Stimulated activated naive CD8-positive, alpha-beta T cell treated with anti-CD3 and anti-CD28 coated beads, Interleukin-15, Interleukin-2, amounts not matched to agents 100 U/mL and 50 U/mL, for 24 hours (primary cell): ENCODE results near the gene CDH23.

Source experiments
- ATAC-seq: fragments of 150-1000 bp; cut with Tn5 transposase; one replicate; pipeline ENCODE4 v1.10.0; 2021
- DNase-seq: peaks from one replicate; pipeline ENCODE4 v3.0.0; 2021

The CDH23 gene

GRCh38 chr10:71369602-71370001, 27.1 kb upstream of the CDH23 start:
- DNase-seq (no peak), ATAC-seq (no peak)

DNA sequence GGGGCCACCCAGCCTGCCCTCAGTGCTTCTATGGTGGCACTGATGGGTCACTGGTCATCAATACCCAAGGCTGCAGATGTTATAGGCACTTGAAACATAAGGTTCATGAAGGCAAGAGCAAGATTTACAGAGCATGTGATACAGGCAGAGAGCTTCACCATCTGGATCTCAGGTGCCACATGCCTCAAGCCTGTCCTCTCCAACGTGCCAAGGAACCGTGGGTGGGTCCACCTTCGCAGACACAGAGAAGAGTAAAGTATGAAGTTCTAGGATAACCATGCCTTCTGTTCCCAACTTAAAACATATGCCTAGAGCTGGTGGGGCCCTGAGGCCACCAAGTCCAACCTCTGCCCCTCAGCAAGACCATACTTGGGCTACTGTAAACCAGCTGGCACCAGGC, 26.7 kb upstream of the CDH23 start:
- ATAC-seq = no peak
- no peak for DNase-seq

DNA sequence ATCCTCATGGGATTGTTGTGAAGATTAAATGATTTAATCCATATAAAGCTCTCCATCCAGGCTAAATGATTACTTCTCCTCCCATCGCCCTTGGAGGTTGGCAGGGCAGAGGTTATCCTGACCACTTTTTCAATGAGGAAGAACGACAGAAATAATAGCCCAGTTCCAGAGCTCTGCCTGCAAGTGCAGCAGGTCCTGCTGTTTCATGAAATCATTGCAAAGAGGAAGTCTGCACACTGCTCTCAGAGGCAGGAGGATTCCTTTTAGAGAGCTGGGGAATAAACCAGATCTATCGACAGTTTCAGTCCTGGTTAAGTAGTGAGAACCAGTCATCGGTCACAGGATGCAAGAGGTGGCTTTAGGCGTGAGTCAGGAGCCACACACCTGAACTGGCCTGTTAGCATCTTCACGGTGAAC, 25.0 kb upstream of the CDH23 start:
- DNase-seq = no peak
- peak; percentile 14 for ATAC-seq

- DNase-seq (no peak), ATAC-seq (no peak)
Measured at GRCh38 chr10:71372882-71373495, 23.7 kb upstream of the CDH23 start.

- DNase-seq (no peak), ATAC-seq (no peak)
Measured at GRCh38 chr10:71374481-71375233, 22.1 kb upstream of the CDH23 start.

DNA sequence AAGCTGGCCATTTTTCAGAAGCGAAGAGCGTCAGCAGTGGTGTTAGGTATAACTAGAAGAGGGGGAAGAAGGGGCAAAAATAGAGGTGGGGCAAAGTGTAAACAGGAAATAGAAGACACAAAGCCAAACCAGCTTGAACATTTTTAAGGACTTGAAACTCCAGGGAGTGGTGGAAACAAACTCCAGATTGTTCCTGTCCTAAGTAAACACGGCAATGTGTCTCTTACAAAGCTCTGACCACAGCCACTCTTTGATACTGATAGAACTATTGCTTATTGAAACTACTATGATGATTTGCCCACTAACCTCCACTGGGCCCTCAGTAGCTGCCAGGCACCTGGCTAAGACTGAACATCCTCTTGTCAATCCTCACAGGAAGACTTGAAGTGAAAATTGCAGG, 20.8 kb upstream of the CDH23 start:
- ATAC-seq = no peak
- no peak for DNase-seq

DNA sequence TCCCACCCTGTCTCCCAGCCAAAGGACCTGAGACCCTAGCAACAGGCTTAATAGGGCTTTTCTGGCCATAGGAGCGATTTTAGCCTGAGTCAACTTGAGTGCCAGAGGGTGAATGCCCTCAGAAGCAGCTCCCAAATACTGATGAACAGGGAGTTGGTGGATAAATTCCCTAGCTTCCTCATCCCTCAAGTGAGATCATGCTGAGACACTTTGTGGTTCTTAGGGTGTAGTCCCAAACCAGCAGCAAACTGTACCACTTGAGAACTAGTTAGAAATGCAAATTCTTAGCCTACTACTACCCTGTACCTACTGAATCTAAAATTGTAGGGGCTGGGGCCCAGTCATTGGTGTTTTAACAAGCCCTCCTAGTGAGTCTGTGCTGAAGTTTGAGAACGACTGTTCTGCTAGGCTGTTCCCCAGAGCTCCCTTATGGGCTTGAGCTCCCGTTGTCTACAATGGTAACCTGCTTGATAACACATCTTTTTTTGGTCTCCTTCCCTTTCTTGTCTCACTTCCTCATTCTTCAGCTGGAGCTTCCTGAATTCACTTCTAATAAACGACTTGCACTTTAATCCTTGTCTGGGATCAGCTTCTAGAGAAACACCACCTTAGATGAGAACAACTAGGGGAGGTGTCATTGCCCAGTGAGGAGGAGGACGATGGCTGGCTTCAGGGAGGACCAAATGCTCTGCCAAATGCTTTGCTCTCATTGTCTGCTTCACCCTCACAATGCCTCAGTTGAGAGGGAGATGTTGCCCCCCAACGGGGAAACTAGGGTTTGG, 18.2 kb upstream of the CDH23 start:
- no peak for DNase-seq
- ATAC-seq = no peak

GRCh38 chr10:71379118-71379766, 17.5 kb upstream of the CDH23 start:
- ATAC-seq = no peak

GRCh38 chr10:71380841-71381240, 15.9 kb upstream of the CDH23 start:
- ATAC-seq (no peak), DNase-seq (no peak)

More at GRCh38 chr10:71379118-71379766, 17.5 kb upstream of the CDH23 start:
- DNase-seq = no peak

GRCh38 chr10:71381611-71382010, 15.1 kb upstream of the CDH23 start:
- DNase-seq (no peak), ATAC-seq (no peak)

DNA sequence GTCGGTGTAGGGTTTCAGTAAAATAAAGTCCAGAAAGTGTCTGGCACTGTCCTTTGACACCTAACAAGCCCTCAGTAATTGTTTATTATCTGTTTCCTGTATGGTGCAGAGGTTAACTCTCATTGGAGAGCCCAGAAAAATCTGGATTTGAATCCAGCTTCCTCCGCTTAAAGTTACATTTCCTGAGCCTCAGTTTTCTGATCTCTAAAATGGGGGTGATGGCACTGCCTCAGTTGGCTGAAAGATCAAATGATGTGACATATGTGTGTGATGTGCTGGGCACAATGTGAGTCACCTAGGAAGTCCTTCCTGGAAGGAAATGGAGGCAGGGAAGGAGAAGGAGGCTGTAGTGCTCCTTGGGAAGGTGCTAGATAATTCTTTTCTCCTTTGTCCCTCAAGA, 14.7 kb upstream of the CDH23 start:
- DNase-seq (no peak), ATAC-seq (no peak)

GRCh38 chr10:71382757-71383156, 14.0 kb upstream of the CDH23 start:
- no peak for ATAC-seq
- DNase-seq = no peak

DNA sequence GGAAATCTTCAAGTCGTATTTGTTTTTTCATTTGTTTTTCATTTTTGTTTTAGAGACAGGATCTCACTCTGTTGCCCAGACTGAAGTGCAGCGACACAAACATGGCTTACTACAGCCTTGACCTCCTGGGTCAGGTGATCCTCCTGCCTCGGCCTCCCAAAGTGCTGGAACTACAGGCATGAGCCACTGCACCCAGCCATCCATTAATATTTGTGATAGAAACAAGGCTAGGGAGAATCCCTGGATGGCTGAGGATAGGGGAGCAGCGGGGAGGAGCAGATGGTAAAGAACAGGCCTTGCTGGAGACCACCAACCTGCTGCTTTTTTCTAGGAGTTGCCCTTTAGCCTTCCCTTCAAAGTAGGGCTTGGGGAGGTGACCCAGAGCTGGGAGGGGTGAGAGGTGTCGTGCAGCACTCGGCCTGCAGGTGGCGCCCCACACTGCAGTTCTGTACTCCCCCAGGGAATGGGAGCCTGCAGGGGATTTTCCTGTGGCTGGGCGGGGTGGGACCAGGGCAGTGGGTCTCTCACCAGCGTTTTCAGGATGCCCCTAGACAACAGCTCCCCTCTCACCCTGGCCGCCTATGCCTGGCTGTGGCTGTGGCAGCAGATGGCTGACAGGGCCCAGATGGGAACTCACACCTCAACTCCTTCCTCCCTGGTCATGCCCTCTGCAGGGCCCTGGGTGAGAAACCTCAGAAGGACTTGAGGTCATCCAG, 12.6 kb upstream of the CDH23 start:
- DNase-seq (peak; percentile 86), ATAC-seq (peak; percentile 83)

DNA sequence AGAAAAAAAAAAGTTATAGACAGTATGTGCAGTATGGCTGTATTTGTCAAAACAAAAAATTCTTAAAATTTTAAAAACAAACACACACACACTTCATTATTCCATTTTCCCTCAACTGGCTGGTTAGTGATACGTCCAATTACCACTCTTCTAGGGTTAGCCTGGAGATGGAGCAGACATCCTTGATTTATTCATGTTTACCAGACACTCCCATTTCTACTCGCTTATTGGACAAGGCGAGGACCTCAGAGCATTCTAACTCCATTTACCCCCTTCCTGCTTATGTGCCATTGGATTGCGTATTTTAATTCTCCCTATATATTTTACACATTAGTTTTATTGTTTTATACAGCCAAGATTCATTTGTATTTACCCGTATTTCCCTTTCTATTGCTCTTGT, 8.5 kb upstream of the CDH23 start:
- DNase-seq = no peak
- no peak for ATAC-seq

- DNase-seq = no peak
- ATAC-seq = no peak
Measured at GRCh38 chr10:71388583-71389310, 8.0 kb upstream of the CDH23 start.

DNA sequence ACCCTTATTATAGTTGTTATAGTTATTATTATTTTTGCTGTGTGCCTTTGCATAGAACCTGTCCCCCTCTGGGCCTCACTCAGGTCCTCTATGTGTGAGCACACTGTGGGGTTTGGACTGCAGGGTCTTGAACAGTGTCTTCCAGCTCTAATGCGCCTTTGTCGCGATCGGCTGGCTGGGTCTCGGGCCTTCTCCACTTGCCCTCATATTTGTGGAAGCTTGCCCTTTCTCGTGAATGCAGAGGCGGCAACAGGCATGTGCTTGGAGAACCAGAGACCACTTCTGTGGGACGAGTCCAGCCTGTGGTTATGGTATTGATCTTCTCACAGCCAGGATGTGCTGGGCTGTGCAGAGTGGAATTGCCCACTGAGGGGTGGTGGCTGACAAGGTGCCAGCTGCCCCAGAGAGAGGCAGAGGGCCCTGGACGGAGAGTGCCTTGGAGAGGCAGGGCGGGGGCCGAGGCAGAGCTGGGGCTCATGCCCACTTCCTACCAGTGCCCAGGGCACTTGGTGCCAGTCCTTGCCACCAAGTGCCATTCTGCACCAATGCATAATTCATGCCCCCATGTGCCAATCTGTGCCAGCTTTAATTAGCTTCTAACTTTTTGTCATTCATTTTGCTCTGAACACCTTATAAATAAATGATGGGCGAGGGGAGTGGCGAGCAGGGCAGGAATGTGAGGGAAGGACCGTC, 6.8 kb upstream of the CDH23 start:
- ATAC-seq (no peak), DNase-seq (no peak)

DNA sequence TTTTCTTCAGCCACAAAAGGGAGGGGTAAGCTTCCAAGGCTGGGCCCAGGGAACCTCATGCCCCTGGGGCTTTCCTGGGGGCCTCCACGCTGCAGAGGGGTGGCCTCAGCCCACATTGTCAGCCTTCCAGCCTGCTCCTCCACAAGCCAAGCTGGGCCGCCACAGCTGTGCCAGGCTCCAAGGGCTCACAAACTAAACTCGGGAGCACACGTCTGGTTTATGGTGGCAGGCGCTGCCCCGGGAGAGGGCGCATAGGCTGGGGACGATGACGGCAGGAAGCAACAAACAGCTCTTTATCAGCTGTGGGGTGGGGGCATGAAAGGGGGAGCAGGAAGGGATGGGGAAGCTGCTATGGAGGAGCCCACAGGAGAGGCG, 6.3 kb upstream of the CDH23 start:
- ATAC-seq (no peak), DNase-seq (no peak)

DNA sequence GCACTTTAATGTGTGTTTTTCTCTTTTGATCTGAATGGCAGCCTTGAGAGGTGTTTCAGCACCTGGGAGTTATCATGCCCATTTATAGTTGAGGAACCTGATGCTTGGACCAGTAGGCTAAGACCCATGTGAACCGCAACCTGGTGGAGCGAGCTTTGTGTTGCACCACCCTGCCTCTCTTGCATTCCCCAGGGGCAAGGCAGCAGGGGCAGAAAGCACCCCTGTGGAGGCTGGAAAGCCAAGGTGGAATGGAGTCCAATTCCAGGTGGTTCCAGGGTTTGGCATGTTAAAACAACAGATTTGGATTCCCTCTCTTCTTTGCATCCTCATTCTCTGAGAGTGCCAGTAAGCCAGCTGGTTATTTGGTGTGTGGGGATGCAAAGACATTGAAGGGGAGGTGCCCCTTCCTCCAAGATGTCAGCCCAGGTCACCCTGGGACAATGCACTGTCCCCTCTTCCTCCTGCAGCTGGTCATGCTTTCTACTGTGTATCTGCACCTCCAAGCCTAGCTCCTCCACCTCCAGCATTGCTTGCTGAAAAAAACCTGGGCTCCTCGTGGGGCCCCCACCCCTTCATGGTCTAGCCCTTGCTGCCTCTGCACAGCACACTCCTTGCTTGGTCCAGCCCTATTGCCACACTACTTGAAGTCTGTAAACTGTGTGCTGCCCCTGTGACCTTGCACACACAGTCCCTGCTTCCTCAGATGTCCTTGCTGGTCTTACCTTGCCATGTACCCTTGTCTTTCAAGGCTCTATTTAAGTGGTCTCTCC, 5.6 kb upstream of the CDH23 start:
- ATAC-seq (no peak), DNase-seq (no peak)

GRCh38 chr10:71391701-71392100, 5.0 kb upstream of the CDH23 start:
- ATAC-seq (no peak), DNase-seq (no peak)

DNA sequence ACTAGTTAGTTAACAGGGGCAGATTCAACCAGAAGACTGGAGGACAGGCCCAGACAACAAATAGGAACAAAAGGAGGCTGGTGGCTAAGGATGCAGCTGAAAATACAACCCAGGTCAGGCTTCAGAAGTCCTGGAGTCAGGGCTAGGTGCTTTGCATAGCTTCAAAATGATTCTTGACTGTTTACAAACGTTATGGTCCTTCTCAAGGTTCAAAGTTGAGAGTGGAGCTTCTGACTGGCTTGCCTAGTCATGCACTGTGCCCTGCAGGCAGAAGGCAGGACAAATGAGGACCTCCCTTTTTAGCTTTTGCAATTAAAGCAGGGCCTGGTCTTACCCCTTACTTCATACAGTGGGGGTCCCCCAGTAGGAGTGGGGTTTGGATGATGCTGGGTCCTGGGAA, 4.4 kb upstream of the CDH23 start:
- ATAC-seq (no peak), DNase-seq (no peak)
